CD4-positive, alpha-beta T cell treated with Interleukin-6 at 100 ng/mL for 8 hours (primary cell): Measurements from ENCODE around the gene GLB1L3.

Source experiments
- DNase-seq: peaks from one replicate; pipeline ENCODE4 v3.0.0-alpha.2; 2020; ENCODE audit warnings: mixed read lengths, low spot score

Gene GLB1L3

DNA sequence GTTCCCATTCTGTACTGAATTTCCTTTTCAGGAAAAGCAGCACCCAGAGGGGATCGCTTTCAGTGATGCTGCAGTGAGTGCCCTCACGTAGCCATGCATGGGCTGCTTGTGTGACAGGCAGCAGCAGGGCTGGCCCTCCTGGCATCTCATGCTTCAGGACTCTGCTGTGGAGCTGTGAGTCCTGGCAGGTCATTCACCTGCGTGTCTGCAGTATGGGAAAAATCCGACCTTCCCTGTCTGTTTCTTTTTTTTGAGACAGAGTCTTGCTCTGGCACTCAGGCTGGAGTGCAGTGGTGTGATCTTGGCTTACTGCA is 69.0 kb downstream of the GLB1L3 start:
- no peak for DNase-seq

DNA sequence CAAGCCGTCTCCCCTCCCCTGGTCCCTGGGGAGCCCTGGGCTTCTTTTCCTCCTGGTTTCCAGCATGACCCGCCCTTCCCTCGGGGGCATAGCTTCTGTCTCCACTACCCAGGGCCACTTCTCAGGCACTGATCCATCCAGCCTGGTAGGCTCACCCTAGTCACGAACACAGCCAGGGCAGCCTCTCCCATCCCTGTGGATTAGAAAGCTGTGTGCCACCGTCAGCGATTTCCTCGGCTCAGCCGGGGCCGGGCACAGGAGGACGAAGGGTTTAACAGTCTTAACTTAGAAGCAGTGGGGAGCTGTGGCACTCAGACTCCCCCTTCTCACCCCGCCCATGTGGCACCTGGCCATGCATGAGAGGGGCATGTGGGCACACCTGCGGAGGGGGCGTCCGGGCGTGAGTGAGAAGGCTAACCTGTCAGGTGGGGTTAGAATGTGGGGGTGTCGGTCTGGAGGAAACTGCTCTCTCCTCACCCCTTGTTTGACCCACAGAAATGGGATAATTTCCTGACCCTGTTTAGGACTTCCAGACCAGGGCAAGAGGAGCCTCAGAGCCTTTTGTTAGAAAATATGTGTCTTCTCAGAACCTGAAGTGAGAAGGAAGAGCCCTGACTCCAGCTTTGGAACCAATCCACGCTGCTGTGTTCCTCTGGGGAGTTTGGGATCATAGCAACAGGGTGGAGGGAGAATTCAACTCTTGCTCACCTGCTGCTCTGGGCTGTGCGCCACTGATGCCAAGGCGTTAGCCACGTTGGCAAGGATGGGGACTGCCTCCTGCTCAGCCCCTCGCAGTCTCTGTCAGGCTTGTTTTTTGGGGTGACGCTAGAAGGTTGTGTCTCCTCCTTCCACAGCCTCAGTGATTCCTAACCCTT is 70.2 kb downstream of the GLB1L3 start:
- no peak for DNase-seq

DNA sequence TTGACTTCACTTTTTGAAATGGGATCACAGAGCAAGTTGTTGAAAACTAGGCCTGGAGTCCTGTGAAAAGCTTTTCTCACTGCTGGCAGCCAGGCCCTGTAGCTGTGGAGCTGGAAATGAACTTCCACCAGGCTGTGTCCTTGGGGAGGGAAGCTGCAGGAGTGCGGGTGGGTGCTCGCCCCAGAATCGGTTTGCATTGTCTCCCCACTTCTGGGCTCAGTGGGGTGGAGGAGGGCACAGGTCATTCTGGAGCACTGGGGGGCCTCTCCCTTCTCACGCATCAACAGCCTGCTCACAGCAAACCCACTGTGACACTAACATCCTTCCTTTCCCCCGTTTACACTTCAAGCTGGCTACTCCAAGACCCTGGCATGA is 70.8 kb downstream of the GLB1L3 start:
- DNase-seq, result no peak

GRCh38 chr11:134347441-134347840 is 71.3 kb downstream of the GLB1L3 start:
- DNase-seq, result no peak

DNA sequence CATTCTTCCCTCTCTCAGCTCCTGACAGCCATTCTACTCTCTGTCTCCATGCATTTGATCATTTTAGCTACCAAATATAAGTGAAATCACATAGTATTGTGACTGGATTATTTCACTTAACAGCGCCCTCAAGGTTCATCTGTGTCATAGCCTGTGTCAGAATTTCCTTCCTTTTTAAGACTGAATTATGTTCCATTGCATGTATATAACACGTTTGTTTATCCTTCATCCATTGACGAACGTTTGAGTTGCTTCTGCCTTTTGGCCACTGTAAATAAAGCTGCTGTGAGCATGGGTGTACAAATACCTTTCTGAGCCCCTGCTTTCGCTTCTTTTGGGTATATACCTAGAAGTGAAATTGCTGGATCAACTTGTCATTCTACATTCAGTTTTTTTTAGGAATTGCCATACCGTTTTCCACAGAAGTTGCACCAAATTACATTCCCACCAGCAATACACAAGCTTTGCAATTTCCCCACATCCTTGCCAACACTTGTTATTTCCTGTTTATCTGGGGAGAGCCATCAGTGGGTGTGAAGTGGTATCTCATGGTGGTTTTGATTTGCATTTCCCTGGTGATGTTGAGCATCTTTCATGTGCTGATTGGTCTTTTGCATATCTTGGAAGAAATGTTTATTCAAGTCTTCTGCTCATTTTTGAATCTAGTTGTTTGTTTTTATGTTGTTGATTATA is 73.1 kb downstream of the GLB1L3 start:
- DNase-seq, result no peak

DNA sequence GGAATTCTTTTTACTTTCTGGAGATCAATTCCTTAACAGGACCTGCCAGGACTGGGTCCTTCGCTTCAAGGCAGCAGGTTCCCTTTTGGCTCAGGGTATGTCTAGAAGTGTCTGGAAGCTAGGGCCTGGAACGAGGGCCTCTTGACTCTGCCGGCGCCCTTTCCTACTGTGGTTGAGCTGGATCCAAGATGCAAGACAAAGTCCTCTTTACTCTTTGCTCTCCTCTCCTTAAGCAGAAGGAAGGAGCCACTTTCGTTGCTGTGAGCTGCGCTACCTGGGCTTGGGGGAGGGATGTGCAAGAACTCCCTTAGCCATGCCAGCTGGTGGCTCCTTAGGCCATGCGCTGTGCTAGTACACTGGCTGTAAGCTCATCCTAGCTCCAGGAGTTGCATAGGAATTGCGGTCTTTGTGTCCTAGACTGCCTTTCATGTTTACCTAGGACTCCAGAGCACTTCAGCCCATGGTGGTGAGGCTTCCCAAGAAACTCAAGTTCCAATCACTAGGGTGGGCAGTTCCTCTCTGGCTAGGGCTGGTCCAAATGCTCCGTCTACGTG is 73.7 kb downstream of the GLB1L3 start:
- no peak for DNase-seq

DNA sequence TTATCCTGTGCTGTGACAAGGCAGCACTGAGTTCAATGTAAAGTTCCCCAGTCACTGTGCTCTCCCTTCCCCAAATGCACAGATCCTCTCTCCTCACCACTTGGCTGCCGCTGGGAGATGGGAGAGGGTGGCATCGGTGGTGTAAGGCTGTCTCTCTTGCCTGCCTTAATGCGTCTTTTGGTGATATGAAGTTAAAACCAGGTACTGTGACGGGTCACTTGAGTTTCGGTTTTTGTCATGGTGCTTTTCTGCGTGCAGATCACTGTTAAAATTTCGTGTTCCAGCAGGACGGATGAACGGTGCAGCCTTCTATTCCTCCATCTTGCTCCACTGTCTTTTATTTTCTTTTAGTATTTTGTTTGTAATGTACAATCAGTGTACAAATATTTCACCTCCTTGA is 74.2 kb downstream of the GLB1L3 start:
- no peak for DNase-seq

- no peak for DNase-seq
Measured at GRCh38 chr11:134352111-134352510, 75.9 kb downstream of the GLB1L3 start.

DNA sequence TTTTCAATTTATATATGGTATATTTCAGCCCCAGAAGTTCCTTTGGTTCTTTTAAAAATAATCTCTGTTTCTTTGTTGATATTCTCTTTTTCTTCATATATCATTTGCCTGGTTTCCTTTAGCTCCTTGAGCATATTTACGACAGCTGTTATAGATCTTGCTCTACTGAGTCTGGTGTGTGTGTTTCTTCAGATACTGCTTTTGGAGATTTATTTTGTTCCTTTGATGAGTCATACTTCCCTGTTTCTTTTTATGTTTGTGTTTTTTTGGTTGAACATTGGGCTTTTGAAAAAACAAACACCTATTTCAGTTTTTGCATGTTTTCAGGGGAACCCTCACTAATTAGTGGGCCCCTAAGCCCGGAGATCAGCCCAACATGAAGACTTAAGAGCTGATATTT is 79.0 kb downstream of the GLB1L3 start:
- DNase-seq, result no peak

- no peak for DNase-seq
Measured at GRCh38 chr11:134355656-134356055, 79.5 kb downstream of the GLB1L3 start.

DNA sequence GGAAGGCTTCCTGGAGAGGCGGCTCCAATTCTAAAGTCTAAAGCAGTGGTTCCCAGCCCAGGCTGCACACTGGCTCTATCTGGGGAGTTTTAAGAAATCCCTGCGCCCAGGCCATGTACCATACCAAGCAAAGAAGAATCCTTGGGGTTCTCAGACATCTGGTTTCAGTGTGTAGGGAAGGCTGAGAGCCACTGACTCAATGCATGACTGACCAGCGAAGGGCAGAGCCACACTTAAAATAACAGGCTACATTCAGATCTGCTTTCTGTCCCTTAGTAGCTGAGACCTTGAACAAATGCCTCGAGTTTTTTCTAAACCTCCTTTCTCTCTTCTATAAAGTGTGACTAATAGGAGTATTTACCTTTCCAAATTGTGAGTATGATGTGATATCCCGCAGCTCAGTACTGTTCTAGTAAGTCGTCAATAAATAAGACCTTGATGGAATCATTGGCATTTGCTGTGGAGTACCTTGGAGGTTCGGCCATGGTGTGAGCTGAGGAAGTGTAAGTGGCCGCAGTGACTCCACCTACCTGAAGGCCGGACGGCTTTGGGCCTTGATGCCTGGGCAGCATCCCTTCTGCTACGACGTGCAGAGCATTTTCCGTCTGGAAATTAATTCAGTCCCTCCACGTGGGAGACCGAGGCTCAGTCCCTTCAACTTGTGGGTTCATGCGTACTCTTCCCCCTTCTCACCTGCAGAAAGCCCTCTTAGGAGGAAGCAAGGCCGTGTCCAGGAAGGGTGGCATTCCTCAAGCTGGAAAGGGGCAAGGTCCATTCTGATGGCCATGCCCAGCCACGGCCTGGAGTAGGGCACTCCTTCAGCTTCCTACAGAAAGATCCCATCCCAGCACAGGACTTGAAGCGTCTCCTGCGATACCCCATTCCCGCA is 80.7 kb downstream of the GLB1L3 start:
- DNase-seq, result no peak

- no peak for DNase-seq
Measured at GRCh38 chr11:134357545-134357839, 81.3 kb downstream of the GLB1L3 start.

DNA sequence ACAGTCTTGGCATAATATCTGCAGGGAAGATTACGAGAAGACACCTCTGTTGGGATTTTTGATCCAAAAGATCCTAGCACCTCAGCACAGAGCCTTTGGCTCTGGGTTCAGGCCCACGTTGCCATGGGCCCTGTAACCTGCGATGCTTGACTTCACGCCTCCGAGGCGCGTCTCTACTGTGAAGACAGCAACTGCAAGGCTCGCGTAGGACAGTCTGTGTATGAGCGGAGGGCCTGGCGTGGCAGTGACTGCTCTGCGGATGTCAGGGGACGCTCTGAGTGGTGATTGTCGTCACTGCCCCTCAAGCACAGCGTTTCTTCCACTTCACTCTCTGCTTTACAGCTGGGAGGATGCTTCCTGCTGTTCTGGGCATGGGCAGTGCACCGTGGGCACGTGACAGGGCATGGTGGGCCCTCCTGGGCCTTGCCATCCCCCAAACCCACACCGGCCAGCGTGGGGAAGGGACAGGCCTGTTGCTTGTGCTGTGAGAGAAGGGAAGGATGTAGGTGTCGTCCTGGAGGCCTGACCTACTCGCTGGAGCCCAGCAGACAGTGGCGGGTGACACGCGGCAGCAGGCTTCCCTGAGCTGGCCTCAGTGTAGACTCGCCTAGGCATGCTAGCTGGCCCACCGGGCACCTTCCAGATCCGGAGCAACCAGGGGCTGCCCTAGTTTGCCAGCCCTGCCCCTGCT is 82.1 kb downstream of the GLB1L3 start:
- no peak for DNase-seq

GRCh38 chr11:134358856-134359490 is 82.8 kb downstream of the GLB1L3 start:
- DNase-seq, result no peak

DNA sequence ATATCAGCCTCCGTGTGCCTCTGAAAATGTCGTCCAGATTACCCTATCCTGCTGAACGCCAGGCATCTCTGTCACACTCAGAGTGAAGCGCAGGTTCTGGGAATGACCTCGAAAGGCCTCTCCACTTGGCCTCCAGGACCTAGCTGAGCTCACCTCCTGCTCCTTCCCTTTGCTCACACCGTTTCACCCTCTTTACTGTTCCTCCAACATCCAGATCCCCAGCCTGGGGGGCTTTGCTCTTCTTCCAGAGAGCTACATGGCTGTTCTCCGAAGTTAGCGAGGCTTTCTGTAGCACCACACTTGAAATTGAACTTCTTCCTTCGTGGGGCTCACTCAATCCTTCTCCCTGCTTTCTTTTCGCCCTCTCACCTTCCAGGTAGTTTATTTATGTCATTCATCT is 83.5 kb downstream of the GLB1L3 start:
- DNase-seq, result no peak

DNA sequence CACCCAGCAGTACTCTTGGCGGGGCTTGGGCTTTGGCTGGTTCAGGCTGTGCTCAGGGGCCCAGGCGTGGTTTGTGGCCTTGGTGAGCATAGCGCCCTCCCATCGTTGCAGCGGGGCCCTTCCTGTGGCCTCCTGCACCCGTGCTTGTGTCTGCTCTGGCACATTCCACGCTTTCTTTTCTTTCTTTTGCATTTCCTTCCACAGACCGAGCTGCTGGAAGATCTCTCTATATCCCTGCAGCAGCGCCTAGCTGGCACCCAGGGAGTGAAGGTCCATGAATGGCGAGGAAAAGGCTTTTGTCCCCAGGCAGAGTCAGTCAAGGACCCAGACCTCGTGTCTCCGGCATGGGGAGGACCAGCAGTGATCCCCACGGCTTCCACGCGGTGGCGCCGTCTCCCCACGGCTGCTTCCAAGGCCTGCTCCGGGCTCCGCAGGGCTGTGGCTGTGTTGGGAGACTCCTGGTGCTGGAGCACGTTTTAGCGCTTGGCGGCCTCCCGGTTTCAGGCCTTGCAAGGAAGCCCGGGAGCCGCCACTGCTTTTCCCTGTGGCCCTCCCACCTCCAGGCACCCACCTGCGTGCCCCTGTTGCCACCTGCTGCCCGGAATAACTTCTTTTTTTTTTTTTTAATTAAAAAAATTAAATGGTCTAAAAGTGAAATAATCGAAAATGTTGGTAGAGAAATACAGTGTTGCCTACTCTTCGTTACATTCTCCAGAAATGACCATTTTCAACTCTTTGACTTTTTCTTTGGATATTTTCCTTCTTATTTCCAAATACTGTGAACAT is 84.1 kb downstream of the GLB1L3 start:
- peak; percentile 54 for DNase-seq

- no peak for DNase-seq
Measured at GRCh38 chr11:134361661-134362060, 85.5 kb downstream of the GLB1L3 start.

DNA sequence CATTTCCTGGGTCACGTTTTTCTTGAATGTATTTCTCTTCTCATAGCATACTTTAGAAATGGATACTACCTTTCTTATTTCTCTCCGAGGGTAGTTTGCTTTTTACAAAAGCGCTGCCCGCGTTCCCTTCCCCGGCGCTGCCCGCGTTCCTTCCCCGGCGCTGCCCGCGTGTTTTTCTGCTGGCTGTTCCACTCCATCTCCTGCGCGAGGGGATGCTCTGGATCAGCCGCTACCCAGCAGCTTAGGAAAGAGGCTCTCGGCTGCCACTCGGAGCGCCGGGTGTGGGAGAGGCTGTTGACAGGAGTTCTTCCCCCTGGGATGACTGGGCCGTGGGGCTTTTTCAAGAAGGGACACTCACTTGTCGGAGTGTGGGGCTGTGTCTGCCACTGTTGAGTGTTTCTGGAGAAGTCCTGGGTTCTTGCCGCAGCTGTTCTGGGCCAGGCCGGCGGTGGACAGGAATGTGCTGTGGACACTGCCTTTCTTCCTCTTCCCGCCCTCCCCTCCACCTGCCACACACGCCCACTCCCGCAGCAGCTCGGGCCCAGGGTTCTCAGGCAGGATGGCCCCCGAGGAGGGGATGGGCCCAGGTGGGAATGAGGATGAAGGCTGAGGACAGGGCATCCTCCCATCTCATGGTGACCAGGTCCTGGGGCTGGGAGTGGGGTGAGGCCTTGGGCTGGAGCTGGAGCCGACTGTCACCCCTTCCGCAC is 86.2 kb downstream of the GLB1L3 start:
- DNase-seq, result no peak

GRCh38 chr11:134363161-134363560 is 87.0 kb downstream of the GLB1L3 start:
- no peak for DNase-seq

- DNase-seq, result no peak
Measured at GRCh38 chr11:134363592-134363991, 87.4 kb downstream of the GLB1L3 start.
